WTC11 (cell line): ENCODE results near the gene IL16.

Source experiments
- ELF4 ChIP-seq: sonication (generic); formaldehyde crosslinking; IDR thresholded peaks from 2 replicates; pipeline ENCODE4 v1.8.1; 2022; ENCODE audit warnings: low read depth, mild to moderate bottlenecking, moderate library complexity, missing genetic modification reagents
- ESRRA ChIP-seq: sonication (generic); formaldehyde crosslinking; IDR thresholded peaks from 2 replicates; pipeline ENCODE4 v1.8.1; 2022; ENCODE audit warnings: mild to moderate bottlenecking, missing genetic modification reagents, borderline replicate concordance
- PRDM15 ChIP-seq: sonication (generic); formaldehyde crosslinking; IDR thresholded peaks from 2 replicates; pipeline ENCODE4 v1.8.0; 2022; ENCODE audit warnings: missing genetic modification reagents
- TCF7 ChIP-seq: sonication (generic); formaldehyde crosslinking; IDR thresholded peaks from 2 replicates; pipeline ENCODE4 v1.8.0; 2022; ENCODE audit warnings: mild to moderate bottlenecking, low read depth, missing genetic modification reagents, moderate library complexity
- TF ChIP-seq, protein P1 (sequence below): fragments of 200-600 bp; IDR thresholded peaks from 2 replicates; pipeline ENCODE4 v1.8.0; 2022; ENCODE audit warnings: antibody characterized with exemption

DNA sequence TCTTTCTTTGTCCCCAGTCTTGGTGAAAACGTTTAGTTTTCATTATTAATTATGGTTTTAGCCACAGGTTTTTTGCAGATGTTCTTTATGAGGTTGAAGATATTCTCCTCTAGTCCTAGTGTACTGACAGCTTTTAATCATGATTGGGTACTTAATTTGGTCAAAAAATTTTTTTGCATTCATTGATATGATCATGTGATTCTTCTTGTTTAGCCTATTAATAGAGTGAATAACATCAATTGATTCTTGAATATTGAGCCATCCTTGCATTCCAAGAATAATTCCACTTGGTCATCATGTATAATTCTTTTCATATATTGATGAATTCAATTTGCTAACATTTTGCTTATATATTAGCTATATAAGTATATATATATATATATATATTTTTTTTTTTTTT lies 46.1 kb downstream of the IL16 start:
- TF ChIP-seq ELF4 (CRISPR knock-in tag) (no peak), PRDM15 (no peak), ESRRA (no peak), TCF7 (CRISPR knock-in tag) (no peak)
- TF ChIP-seq, protein P1, sequence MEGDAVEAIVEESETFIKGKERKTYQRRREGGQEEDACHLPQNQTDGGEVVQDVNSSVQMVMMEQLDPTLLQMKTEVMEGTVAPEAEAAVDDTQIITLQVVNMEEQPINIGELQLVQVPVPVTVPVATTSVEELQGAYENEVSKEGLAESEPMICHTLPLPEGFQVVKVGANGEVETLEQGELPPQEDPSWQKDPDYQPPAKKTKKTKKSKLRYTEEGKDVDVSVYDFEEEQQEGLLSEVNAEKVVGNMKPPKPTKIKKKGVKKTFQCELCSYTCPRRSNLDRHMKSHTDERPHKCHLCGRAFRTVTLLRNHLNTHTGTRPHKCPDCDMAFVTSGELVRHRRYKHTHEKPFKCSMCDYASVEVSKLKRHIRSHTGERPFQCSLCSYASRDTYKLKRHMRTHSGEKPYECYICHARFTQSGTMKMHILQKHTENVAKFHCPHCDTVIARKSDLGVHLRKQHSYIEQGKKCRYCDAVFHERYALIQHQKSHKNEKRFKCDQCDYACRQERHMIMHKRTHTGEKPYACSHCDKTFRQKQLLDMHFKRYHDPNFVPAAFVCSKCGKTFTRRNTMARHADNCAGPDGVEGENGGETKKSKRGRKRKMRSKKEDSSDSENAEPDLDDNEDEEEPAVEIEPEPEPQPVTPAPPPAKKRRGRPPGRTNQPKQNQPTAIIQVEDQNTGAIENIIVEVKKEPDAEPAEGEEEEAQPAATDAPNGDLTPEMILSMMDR: no peak
